ENCODE measurements around the gene COL18A1. TPM values are rescaled to one million over a fixed set of nuclear protein-coding genes. Genes with fewer than 3 reads are reported as not detected.

The COL18A1 gene
- total RNA-seq, 1 experiment from 2014 or later: 170 TPM

GRCh38 chr21:45417256-45417950 is 12.4 kb downstream of the COL18A1 start:
- no peaks in the 10 kb centered on the region for H3K9me3 ChIP-seq
- Mint-ChIP-seq H3K36me3 (ENCODE audit: insufficient read depth, unreplicated experiment) (peaks cover 51% of the 10 kb centered on the region), H3K4me3 (ENCODE audit: unreplicated experiment) (no peak overlapping the region), H3K27me3 (ENCODE audit: insufficient read depth, unreplicated experiment) (no peaks in the 10 kb centered on the region), H3K27ac (ENCODE audit: unreplicated experiment) (peak overlapping the region; percentile 16), H3K9me3 (ENCODE audit: unreplicated experiment) (no peaks in the 10 kb centered on the region), H3K4me1 (ENCODE audit: low read depth, unreplicated experiment) (peaks cover 19% of the 10 kb centered on the region)
- CTCF ChIA-PET: no interaction called here
- peaks cover 15% of the 10 kb centered on the region for H3K4me1 ChIP-seq
- H3K36me3 ChIP-seq (ENCODE audit: control insufficient read depth, insufficient read depth, low read length): no peaks in the 10 kb centered on the region
- TF ChIP-seq, protein P1, sequence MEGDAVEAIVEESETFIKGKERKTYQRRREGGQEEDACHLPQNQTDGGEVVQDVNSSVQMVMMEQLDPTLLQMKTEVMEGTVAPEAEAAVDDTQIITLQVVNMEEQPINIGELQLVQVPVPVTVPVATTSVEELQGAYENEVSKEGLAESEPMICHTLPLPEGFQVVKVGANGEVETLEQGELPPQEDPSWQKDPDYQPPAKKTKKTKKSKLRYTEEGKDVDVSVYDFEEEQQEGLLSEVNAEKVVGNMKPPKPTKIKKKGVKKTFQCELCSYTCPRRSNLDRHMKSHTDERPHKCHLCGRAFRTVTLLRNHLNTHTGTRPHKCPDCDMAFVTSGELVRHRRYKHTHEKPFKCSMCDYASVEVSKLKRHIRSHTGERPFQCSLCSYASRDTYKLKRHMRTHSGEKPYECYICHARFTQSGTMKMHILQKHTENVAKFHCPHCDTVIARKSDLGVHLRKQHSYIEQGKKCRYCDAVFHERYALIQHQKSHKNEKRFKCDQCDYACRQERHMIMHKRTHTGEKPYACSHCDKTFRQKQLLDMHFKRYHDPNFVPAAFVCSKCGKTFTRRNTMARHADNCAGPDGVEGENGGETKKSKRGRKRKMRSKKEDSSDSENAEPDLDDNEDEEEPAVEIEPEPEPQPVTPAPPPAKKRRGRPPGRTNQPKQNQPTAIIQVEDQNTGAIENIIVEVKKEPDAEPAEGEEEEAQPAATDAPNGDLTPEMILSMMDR (IDR thresholded peaks at IDR 0.05; ENCODE audit: insufficient read depth in 1 of 2, low read depth in 1 of 2, low read length in 1 of 2, severe bottlenecking in 1 of 2, unreplicated experiment in 1 of 2): no peak
- intact Hi-C loops (cut with micrococcal nuclease; ENCODE audit: unreplicated experiment): no loop called here
- POLR2A ChIA-PET: no interaction called here
- H3K27me3 ChIP-seq (replicated peaks; ENCODE audit: control insufficient read depth, insufficient read depth, low read length): no peaks in the 10 kb centered on the region
- H3K4me3 ChIP-seq (ENCODE audit: low read depth, low read length): no peak overlapping the region
- no TSS peak for BruUV-seq (replicated peaks)
- DNase-seq: no peak

- Mint-ChIP-seq H3K4me1 (ENCODE audit: low read depth, unreplicated experiment) (peaks cover 19% of the 10 kb centered on the region), H3K4me3 (ENCODE audit: unreplicated experiment) (no peak overlapping the region), H3K27ac (ENCODE audit: unreplicated experiment) (no peak overlapping the region), H3K9me3 (ENCODE audit: unreplicated experiment) (no peaks in the 10 kb centered on the region), H3K36me3 (ENCODE audit: insufficient read depth, unreplicated experiment) (peaks cover 55% of the 10 kb centered on the region), H3K27me3 (ENCODE audit: insufficient read depth, unreplicated experiment) (no peaks in the 10 kb centered on the region)
- H3K4me1 ChIP-seq: peaks cover 16% of the 10 kb centered on the region
- CTCF ChIA-PET: no interaction called here
- H3K36me3 ChIP-seq (ENCODE audit: control insufficient read depth, insufficient read depth, low read length): no peaks in the 10 kb centered on the region
- no peaks in the 10 kb centered on the region for H3K27me3 ChIP-seq (replicated peaks; ENCODE audit: control insufficient read depth, insufficient read depth, low read length)
- intact Hi-C loops (cut with micrococcal nuclease; ENCODE audit: unreplicated experiment): no loop called here
- H3K4me3 ChIP-seq (ENCODE audit: low read depth, low read length): no peak overlapping the region
- TF ChIP-seq, protein P1 (IDR thresholded peaks at IDR 0.05; ENCODE audit: insufficient read depth in 1 of 2, low read depth in 1 of 2, low read length in 1 of 2, severe bottlenecking in 1 of 2, unreplicated experiment in 1 of 2): no peak
- BruUV-seq (replicated peaks): no TSS peak
- H3K9me3 ChIP-seq: no peaks in the 10 kb centered on the region
- POLR2A ChIA-PET: no interaction called here
- DNase-seq: no peak
These were observed 13.0 kb downstream of the COL18A1 start for GRCh38 chr21:45417951-45418300.

- Mint-ChIP-seq H3K4me1 (ENCODE audit: low read depth, unreplicated experiment) (peaks cover 19% of the 10 kb centered on the region), H3K27me3 (ENCODE audit: insufficient read depth, unreplicated experiment) (no peaks in the 10 kb centered on the region), H3K27ac (ENCODE audit: unreplicated experiment) (peak overlapping the region; percentile 48), H3K4me3 (ENCODE audit: unreplicated experiment) (no peak overlapping the region), H3K9me3 (ENCODE audit: unreplicated experiment) (no peaks in the 10 kb centered on the region), H3K36me3 (ENCODE audit: insufficient read depth, unreplicated experiment) (peaks cover 55% of the 10 kb centered on the region)
- Histone ChIP-seq H3K36me3 (ENCODE audit: control insufficient read depth, insufficient read depth, low read length) (no peaks in the 10 kb centered on the region), H3K4me1 (peaks cover 19% of the 10 kb centered on the region), H3K27me3 (replicated peaks; ENCODE audit: control insufficient read depth, insufficient read depth, low read length) (no peaks in the 10 kb centered on the region), H3K9me3 (no peaks in the 10 kb centered on the region), H3K4me3 (ENCODE audit: low read depth, low read length) (no peak overlapping the region)
- intact Hi-C loops (cut with micrococcal nuclease; ENCODE audit: unreplicated experiment): no loop called here
- CTCF ChIA-PET: no interaction called here
- no peak for DNase-seq
- TF ChIP-seq, protein P1 (IDR thresholded peaks at IDR 0.05; ENCODE audit: insufficient read depth in 1 of 2, low read depth in 1 of 2, low read length in 1 of 2, severe bottlenecking in 1 of 2, unreplicated experiment in 1 of 2): no peak
- POLR2A ChIA-PET: no interaction called here
- no TSS peak for BruUV-seq (replicated peaks)
These were observed 13.5 kb downstream of the COL18A1 start for GRCh38 chr21:45418301-45419071.

Data from Caco-2 (cell line).